Measurements from ENCODE around the gene RITA1.
A peak's percentile ranks its signal among the peaks of the same experiment; 100 is the strongest.

RITA1 gene

DNA sequence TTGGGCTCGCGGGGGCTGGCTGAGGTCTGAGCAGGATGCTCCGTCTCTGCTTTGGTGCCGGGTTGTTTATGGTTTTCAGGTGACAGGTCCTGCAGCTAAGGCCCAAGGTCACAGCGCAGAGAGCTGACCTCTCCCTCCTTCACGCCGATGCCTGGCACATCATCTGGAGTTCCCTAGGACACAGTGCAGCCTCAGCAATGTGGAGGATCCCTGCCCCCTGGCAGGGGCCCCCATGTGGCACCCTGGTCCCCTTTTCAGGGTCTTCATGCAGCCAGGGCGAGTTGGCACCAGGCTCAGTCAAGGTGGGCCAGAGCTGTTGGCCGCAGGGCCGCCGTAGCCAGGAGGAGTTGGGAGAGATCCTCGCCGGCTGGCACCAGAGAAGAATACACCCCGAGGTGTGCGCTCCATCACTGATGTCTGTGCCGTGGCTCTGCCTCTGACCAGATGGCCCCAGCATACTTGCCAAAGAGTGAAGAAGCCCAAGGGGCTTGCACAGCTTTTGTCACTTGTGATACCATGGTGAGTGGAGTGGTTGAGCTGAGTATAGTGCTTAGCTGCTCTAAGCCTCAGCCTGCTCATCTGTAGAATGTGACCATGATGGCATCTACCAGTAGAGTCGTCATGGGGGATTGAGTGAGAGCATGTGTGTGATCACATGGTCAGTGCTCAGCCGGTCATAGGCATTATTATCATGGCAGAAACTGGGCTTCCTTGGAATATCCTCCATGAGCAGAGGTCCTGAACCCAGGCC, 46.7 kb downstream of the RITA1 start:
- no peak for DNase-seq

DNA sequence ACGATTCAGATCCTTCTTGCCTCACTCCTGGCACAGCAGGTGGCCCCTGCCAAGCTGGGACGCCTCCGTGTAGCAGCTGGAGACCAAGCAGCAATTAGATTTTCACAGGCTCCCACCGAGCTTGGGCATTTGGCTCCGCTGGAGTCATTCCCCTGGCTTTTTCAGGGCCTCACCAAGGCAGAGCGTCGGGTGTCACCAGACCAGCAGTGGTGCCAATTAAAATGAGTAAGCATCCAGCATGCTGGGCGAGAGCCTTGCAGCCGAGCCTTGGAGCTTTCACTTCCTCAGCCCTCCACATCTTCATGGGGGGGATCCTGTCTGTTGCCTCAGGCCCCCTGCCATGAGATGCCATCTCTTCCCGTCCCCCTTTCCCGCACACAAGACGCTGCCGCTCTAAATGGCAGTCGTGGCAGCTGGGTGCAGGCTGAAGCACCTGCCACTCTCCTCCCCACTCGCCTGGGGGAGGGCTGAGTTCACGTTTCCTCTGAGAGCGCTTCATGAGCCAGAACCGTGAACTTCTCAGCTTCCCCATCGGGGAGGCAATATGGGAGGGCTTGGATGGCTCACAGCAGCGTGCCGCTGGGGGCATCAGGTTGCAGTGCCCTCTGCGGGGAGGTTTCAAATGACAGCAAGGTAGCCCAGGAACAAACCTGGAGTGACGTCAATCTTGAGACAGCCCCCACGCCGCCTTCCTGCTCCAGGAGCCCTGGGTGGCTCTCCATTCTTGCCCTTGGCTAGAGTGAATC, 47.5 kb downstream of the RITA1 start:
- peak; percentile 98 for DNase-seq

DNA sequence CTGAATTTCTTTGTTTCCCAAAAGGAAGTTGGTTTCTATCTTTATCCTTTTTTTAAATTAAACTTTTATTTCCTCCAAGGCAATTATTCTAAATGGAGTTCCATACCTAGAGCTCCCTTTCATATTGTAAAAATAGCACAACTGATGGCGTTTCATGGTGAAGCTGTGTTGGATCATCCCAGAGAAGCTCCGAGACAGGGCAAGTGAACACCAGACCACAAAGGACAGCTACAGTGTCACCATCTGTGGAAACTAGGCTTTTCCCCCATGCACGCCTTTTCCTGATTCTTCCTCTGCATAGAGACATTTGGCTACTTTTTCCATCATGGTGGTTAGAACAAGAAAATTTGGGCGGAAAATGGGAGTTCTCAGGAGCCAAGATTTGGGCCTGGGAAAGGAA, 48.4 kb downstream of the RITA1 start:
- no peak for DNase-seq

DNA sequence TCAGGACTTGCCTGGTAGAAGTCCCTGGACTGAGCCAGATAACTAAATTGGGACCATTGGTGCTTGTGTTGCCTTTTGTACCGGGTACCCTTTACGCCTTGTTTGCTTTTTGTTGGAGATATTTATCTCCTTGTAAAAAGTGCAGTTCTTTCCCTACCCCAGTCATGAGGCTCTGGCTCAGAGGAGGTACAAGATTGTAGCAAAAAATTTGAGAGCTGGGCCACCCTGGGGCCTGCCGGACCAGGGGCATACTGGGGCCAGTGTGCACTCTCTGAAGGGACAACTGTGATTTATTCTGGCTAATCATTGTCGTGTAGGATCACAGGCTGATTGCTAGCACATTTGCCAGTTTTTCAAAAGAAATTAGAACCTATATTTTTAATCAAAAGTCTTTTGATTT, 49.0 kb downstream of the RITA1 start:
- DNase-seq = no peak

DNA sequence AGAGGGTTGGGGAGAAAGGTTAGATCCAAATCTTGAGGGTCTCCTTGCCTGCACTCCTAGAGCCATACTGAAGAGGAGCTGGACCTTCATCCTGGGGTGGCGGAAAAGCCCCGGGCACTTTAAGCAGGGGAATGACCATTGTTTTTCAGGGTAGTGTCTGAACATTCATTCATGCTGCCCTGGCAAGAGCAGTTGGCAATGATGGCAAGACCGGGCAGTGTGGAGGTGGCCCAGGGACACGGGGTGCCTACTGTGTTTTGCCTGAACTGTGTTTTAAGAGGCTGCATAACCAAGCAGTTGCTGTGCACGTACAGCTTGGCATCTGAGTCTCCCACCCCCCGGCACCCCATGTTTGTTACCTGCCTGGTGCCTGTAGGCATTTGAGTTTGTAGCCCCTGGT, 50.5 kb downstream of the RITA1 start:
- no peak for DNase-seq

DNA sequence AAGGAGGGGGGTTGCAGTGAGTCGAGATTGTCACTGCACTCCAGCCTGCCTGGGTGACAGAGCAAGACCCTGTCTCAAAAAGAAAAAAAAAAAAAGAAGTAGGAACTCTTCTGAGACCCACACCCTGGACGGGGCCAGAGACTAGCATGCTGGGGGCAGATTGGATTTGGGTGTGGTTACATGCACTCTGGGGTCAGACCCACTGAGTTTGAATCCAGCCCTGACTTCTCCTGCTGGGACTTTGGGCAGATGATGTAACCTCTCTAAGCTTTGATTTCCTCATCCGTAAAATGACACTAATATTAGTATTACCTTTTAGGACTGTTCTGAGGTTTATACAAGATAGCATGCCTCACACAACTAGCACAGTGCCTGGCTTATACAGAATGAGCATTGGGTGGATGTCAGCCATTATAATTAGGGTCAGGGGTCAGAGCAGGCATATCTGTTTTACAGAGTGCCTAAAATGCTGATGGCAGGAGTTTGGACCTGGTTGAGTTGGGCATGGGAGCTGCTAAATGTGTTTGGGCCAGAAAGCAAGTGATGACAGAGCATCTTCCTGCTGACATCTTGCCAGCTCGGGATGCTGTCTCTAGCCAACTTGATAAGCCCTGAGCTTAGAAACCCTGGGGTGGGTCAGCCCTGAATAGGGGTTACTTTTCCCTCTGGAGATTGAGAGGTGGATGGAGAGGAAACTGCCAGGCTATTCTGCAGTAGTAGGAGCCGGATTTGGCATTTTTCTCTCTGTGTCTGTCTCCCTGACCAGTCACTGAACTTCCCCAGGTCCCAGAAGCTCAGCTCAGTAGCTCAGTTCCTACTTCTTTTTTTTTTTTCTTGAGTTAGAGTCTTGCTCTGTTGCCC, 51.2 kb downstream of the RITA1 start:
- DNase-seq = no peak

DNA sequence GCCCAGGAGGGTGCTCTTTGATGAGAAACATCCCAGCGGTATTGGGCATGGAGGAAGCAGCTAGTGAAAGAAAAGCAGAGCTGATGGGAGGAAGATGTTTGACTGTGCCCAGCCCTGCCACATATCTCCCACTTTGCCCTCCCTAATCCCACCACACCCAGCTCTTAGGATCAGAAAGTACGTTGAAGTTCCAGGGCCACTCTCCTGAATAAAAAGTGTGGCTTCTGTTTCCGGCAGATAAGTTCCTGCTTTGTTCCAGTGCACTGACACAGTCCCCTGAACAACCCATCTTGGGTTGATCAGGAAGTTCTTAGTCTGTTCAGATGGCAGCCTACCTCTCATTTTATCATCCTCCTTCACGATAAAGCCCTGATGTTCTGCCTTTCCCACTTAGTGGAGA, 52.2 kb downstream of the RITA1 start:
- peak; percentile 35 for DNase-seq

DNA sequence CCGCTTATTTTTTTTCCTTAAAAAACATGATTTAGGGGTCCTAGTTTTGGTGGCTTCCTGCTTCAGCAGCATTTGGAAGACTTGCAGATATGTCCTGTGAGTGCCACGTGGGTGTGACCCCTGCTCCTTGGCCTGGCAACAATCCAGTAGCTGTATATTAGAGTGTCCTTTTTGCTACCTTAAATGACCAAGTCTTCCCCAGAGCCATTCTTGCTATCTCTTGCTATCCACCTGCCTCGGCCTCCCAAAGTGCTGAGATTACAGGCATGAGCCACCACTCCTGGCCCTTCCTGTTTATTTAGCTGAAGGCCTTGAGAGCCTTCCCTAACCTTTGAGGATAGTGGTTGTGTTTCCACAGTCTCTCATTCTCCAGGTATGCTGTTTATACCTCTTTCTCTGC, 52.8 kb downstream of the RITA1 start:
- DNase-seq = peak; percentile 51

DNA sequence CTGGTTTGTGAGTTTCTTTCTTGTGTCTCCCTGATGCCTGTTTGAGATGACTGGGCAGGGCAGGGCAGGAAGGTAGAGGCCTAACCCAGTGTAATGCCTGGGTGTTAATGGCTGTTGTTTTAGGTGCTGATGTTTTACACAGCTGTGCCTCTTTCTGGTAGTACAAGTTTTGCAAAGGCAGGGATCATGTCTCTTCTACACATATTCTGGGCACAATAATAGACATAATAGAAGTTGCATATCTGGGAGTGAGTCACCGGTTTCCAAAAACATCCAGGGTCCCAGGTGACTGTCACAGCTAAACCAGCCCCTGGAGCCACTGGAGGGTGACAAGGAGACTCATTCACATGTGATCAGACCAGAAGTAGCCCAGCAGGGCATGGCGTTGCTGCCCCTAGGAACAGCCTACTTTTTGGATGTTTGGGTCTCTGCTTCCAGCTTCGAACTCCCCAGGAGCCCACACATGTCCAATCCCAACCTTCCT, 53.8 kb downstream of the RITA1 start:
- DNase-seq = peak; percentile 56

DNA sequence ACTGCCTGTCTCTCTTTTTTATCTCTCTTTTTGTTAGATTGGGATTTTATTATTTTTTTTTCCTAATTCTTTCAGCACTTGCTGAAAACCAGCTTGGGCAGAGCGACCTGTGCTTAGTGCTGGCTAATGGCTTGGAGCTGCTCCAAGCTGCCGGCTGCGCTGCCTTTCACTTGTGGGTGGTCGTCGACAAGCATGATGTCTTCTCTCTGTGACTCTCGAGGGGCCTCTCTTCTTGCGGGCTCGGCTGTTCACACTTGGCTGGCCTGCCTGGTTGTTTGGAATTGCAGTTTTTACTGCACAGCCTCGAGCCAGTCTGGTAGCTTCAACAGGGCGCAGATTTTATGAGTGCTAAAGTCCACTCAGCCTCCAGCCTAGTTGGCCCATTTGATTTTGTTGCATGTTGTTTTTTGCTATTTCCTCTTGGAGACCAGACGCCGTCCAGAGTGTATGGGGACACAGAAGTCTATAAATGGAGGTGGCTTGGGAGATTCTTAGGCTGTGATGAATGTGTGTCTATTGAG, 54.4 kb downstream of the RITA1 start:
- peak; percentile 52 for DNase-seq

DNA sequence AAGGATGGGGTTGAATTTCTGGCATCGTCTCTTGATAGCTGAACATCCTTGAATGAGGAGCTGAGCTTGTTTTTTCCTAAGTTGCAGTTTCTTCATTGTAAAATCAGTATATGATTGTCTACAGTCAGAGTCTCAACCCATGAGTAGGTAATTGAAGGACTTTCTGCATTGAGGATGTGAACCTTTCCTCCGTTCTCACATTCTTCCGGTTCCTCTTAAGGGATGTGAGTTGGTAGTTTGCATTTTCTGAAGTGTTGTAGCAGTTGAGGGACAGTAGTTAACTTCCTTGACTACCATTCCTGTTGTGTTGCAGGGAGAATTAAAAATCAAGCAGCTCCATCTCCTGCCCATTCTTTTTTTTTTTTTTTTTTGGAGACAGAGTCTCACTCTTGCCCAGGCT, 54.9 kb downstream of the RITA1 start:
- peak; percentile 53 for DNase-seq

DNA sequence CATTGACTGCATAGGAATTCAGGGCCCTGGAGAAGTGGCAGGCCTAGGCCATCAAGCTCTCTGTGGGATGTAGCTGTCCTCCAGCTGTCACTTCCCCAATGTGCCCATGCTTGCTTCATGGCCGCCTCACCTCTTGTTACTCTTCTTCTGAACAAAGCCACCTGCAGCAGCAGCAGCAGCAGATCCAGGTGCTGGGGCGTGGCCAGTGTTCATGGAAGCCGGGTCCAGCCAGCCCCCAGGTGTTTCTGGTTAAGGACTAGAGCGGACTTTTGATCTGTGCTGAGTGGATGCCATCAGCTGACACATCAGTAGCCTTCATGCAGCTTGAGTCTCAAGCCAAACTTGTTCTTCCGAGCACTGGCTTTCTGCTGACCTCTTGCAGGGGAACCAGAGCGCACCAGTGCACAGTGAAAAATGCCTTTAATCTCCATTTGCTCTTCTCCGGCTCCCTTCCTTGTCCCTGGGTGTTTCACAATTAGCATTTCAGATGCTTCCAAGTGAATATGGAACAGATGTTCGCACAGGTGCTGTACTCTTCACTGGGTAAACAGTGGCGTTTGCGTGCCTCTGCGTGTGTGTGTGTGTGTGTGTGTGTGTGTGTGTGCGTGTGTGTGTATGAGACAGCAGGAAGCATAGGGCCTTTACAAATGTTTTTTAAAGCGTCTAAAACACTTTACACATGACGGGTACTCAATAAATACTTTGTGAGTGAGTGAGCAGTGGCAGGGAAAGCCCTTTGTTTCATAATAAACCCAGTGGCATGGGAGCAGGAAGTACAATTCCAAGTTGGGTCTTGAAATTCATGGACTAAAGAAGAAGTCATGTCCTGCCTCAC, 55.9 kb downstream of the RITA1 start:
- peak; percentile 100 for DNase-seq

Measured in DMS53 (cell line).